SU-DHL-6 (cell line): ENCODE results near the gene HDAC11.

Experiments
- H2AFZ ChIP-seq: fragments of 200-600 bp; sonication (generic); 2 replicates; pipeline ENCODE4 v1.6.1; 2014; ENCODE audit warnings: low read depth, mild to moderate bottlenecking, moderate library complexity, mixed read lengths, antibody characterized with exemption, low read length; ENCODE audit not compliant: severe bottlenecking
- H3F3A ChIP-seq: fragments of 200-600 bp; shearing (Covaris generic); 2 replicates; pipeline ENCODE4 v1.6.0; 2016; ENCODE audit warnings: antibody characterized with exemption, mild to moderate bottlenecking; ENCODE audit not compliant: insufficient read depth
- H3K27ac ChIP-seq: fragments of 200-600 bp; sonication (generic); 2 replicates; pipeline ENCODE4 v1.5.1; 2016; ENCODE audit warnings: low read depth, mild to moderate bottlenecking, low read length, moderate library complexity, mixed read lengths
- H3K27me3 ChIP-seq: fragments of 200-600 bp; sonication (generic), shearing (Covaris generic); 2 replicates; pipeline ENCODE4 v1.6.0; 2014; ENCODE audit warnings: mild to moderate bottlenecking, low read length
- H3K36me3 ChIP-seq: fragments of 200-600 bp; sonication (generic); 2 replicates; pipeline ENCODE4 v1.6.1; 2014; ENCODE audit warnings: mild to moderate bottlenecking, low read length, mixed read lengths
- H3K4me2 ChIP-seq: fragments of 300-600, 200-600 bp; shearing (Covaris generic), sonication (generic); 2 replicates; pipeline ENCODE4 v1.6.0; 2014; ENCODE audit warnings: low read length, low read depth, mild to moderate bottlenecking; ENCODE audit not compliant: poor library complexity, severe bottlenecking
- H3K4me3 ChIP-seq: fragments of 200-600 bp; sonication (generic); 2 replicates; pipeline ENCODE4 v1.5.1; 2014; ENCODE audit warnings: antibody characterized with exemption, low read length, mild to moderate bottlenecking, mixed read lengths; ENCODE audit not compliant: insufficient read depth, poor library complexity, severe bottlenecking
- H3K79me2 ChIP-seq: fragments of 200-600 bp; sonication (generic); 2 replicates; pipeline ENCODE4 v1.6.1; 2014; ENCODE audit warnings: mild to moderate bottlenecking, low read length, moderate library complexity; ENCODE audit not compliant: insufficient read depth
- H3K9ac ChIP-seq: fragments of 200-600 bp; sonication (generic); 2 replicates; pipeline ENCODE4 v1.7.0; 2014; ENCODE audit warnings: mild to moderate bottlenecking, low read length
- H3K9me2 ChIP-seq: fragments of 200-600 bp; sonication (generic); replicated peaks from 2 replicates; pipeline ENCODE4 v1.6.1; 2014; ENCODE audit warnings: low read length; ENCODE audit not compliant: insufficient read depth
- H3K9me3 ChIP-seq: fragments of 200-600 bp; sonication (generic); 2 replicates; pipeline ENCODE4 v1.6.1; 2014; ENCODE audit warnings: low read length, mixed read lengths; ENCODE audit not compliant: insufficient read depth
- H4K20me1 ChIP-seq: fragments of 200-600 bp; sonication (generic); 2 replicates; pipeline ENCODE4 v1.6.1; 2014; ENCODE audit warnings: low read depth, mild to moderate bottlenecking, antibody characterized with exemption, low read length, moderate library complexity, mixed read lengths
- EZH2phosphoT487 ChIP-seq: fragments of 200-600 bp; sonication (generic), shearing (Covaris generic); conservative IDR thresholded peaks from 2 replicates; pipeline ENCODE4 v1.6.1; 2018; ENCODE audit warnings: mild to moderate bottlenecking, antibody characterized with exemption, low read length, moderate library complexity, mixed read lengths
- TF ChIP-seq, protein P1 (sequence below): fragments of 200-600 bp; sonication (generic); IDR thresholded peaks from one replicate; pipeline ENCODE4 v1.5.1; 2017; ENCODE audit warnings: antibody characterized with exemption, mild to moderate bottlenecking, low read length, moderate library complexity; ENCODE audit not compliant: insufficient read depth, poor library complexity, severe bottlenecking

HDAC11 gene

DNA sequence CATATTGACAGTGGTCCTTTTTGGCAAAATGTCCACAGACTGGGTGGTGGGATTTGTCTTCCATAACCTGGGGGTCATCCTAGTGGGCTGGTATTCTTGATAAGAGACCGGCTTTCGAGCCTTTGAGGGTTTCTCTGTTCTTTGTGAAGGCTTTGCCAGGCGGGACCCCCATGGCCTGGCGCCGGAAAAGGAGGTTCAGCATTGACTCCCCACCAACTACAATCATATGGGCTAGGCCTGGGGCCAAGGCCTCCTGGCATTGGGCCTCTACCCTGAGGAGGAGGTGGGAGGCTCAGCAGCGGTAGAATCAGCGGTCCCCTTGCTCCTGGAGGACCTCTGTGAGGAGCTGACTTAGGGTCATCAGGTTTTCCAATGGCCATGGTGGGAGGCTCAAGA is 19.8 kb upstream of the HDAC11 start:
- Histone ChIP-seq H3K4me3 (no peak overlapping the region), H4K20me1 (no peaks in the 10 kb centered on the region), H3K79me2 (no peaks in the 10 kb centered on the region), H2AFZ (no peak overlapping the region), H3K27ac (no peak overlapping the region), H3K9ac (no peak overlapping the region), H3K27me3 (no peaks in the 10 kb centered on the region), H3K36me3 (no peaks in the 10 kb centered on the region), H3F3A (no peaks in the 10 kb centered on the region), H3K9me2 (no peaks in the 10 kb centered on the region), H3K9me3 (no peaks in the 10 kb centered on the region), H3K4me2 (no peak overlapping the region)
- TF ChIP-seq EZH2phosphoT487: no peak
- TF ChIP-seq, protein P1, sequence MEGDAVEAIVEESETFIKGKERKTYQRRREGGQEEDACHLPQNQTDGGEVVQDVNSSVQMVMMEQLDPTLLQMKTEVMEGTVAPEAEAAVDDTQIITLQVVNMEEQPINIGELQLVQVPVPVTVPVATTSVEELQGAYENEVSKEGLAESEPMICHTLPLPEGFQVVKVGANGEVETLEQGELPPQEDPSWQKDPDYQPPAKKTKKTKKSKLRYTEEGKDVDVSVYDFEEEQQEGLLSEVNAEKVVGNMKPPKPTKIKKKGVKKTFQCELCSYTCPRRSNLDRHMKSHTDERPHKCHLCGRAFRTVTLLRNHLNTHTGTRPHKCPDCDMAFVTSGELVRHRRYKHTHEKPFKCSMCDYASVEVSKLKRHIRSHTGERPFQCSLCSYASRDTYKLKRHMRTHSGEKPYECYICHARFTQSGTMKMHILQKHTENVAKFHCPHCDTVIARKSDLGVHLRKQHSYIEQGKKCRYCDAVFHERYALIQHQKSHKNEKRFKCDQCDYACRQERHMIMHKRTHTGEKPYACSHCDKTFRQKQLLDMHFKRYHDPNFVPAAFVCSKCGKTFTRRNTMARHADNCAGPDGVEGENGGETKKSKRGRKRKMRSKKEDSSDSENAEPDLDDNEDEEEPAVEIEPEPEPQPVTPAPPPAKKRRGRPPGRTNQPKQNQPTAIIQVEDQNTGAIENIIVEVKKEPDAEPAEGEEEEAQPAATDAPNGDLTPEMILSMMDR: no peak

DNA sequence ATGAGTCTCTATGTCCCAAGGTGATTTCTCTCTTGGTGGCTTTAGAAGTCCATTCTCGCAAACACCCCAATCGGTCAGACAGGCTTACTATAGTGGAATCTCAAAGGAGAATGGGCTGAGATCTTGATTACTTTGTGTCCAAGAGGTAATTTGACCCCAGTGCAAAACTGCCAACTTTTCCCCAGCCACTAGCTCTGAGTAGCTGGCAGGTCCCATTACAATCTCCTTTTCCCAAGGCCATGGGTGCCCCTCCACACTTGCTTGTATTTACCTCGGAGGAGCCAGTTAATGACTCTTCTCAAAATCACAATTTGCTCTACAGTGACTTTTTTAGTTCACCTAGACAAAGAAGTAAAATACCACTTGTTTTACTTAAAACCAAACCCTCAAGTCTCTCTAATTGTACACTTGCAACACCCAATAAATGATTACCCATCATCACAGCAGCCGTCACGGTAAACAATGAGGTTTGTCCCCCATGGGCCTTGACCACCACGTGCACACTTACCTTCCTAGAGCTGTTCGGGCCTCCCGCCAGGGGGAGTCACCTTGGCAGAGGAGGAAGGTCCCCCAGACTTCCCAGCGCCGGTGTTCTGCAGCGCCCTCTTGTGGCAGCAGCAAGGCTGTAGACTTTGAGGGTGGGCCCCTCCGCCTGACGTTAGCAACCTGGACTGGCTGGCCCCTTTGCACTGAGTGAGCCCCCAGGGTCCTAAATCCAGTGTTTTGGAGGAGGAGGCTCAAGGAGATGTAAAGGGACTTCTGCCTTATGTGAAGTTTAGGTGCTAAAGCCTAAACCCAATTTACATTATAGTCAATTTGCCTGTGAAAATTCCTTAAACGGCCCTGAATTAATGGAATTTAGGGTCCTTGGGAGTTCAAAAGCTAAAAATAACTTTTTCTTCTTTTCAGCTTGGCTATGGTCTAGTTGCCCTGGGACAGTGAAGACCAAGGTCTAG is 18.7 kb upstream of the HDAC11 start:
- Histone ChIP-seq H3K9ac (no peak overlapping the region), H3K36me3 (no peaks in the 10 kb centered on the region), H3K27me3 (no peaks in the 10 kb centered on the region), H3K27ac (no peak overlapping the region), H3K4me2 (no peak overlapping the region), H4K20me1 (no peaks in the 10 kb centered on the region), H3K4me3 (no peak overlapping the region), H3K9me3 (no peaks in the 10 kb centered on the region), H3K79me2 (no peaks in the 10 kb centered on the region), H3F3A (no peaks in the 10 kb centered on the region), H2AFZ (peak overlapping the region; percentile 33), H3K9me2 (no peaks in the 10 kb centered on the region)
- TF ChIP-seq, protein P1: peak; percentile 99
- no peak for TF ChIP-seq EZH2phosphoT487

DNA sequence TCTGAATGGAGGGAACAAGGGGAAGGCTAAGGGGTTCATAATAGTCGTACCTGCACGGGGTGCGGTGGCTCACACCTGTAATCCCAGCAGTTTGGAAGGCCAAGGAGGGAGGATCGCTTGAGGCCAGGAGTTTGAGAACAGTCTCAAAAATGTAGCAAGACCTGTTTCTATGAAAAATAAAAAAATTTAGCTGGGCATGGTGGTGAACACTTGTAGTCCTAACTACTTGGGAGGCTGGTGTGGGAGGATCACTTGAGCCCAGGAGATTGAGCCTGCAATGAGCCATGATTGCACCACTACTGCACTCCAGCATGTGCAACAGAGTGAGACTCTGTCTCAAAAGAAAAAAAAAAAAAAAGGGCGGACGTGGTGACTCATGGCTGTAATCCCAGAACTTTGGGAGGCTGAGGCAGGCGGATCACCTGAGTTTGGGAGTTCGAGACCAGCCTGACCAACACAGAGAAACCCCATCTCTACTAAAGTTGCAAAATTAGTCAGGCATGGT is 17.9 kb upstream of the HDAC11 start:
- Histone ChIP-seq H3K27ac (no peak overlapping the region), H3K9ac (no peak overlapping the region), H2AFZ (no peak overlapping the region), H3K4me3 (no peak overlapping the region), H3K27me3 (no peaks in the 10 kb centered on the region), H3K9me3 (no peaks in the 10 kb centered on the region), H3K36me3 (no peaks in the 10 kb centered on the region), H3K9me2 (no peaks in the 10 kb centered on the region), H3F3A (no peaks in the 10 kb centered on the region), H3K4me2 (no peak overlapping the region), H4K20me1 (no peaks in the 10 kb centered on the region), H3K79me2 (no peaks in the 10 kb centered on the region)
- no peak for TF ChIP-seq EZH2phosphoT487
- TF ChIP-seq, protein P1: no peak
